Mucosa of descending colon (tissue), 3 donors: ENCODE data around the gene ADGRB2. TPM values are rescaled to one million over a fixed set of nuclear protein-coding genes. Genes with fewer than 3 reads are reported as not detected.

ENCODE experiments used
- ATAC-seq: fragments of 200-7000 bp; cut with Tn5 transposase; one replicate; pipeline ENCODE4 v1.9.1; 2020; ENCODE audit warnings: mild to moderate bottlenecking, moderate library complexity
- DNase-seq, 3 donors: peaks; one replicate each; pipeline ENCODE4 v3.0.0-alpha.2; 2020
- H3K36me3 ChIP-seq: fragments of 200-600 bp; one replicate; pipeline ENCODE4 v1.8.0; 2021; ENCODE audit warnings: low read depth, mild to moderate bottlenecking
- H3K4me1 ChIP-seq: fragments of 200-600 bp; one replicate; pipeline ENCODE4 v1.8.0; 2021; ENCODE audit warnings: low read depth, mild to moderate bottlenecking
- H3K4me3 ChIP-seq: fragments of 200-600 bp; one replicate; pipeline ENCODE4 v1.8.0; 2021; ENCODE audit warnings: mild to moderate bottlenecking
- H3K9me3 ChIP-seq: fragments of 200-600 bp; one replicate; pipeline ENCODE4 v1.8.0; 2021; ENCODE audit warnings: mild to moderate bottlenecking
- CTCF ChIP-seq: fragments of 200-600 bp; IDR thresholded peaks from one replicate; pipeline ENCODE4 v1.8.0; 2022; ENCODE audit warnings: antibody characterized with exemption, mild to moderate bottlenecking
- intact Hi-C, 2 donors: fragments of 100-400 bp; cut with DNase I in 1 of 2; cut with micrococcal nuclease in 1 of 2; formaldehyde crosslinking; loops; one replicate each; pipeline versions ENCODE4 v1.11.0 to v1.11.1; 2022; cut with DNase I, micrococcal nuclease
- total RNA-seq, 3 donors: library from RNA; stranded (reverse); fragmentation: NEBNext Ultra II Directional in 2 of 3; extraction: Animal tissue kit (Norgen Biotek cat#: 25700) in 2 of 3; gene quantifications; one replicate each; pipeline versions ENCODE4 v1.2.1 to v1.2.4, GENCODE V29; 2021 to 2023
- donor health status: DM: no; HTN: no; CAD: no; lungs with moderate emphysema.
- donor health status: DM: no; HTN: no; CAD: no.
- donor health status: DM: no; HTN: yes; CAD: no.

The ADGRB2 gene
- total RNA-seq, 3 donors from 2014 or later, result 0.55 to 3.8 (median 0.65) TPM

GRCh38 chr1:31703431-31704270, 60.5 kb downstream of the ADGRB2 start, which contains the start of gene COL16A1:
TSS of gene COL16A1 (minus strand) at chr1:31704017. CDS start at chr1:31702193, 1,824 bp downstream.
- H3K4me1 ChIP-seq, result peaks cover 15% of the 10 kb centered on the region
- DNase-seq (peak; percentile 47 to 77 (median 72)), ATAC-seq (peak; percentile 42)
- H3K36me3 ChIP-seq, result no peaks in the 10 kb centered on the region
- no peak within 1 kb of the TSS for H3K4me3 ChIP-seq
- TF ChIP-seq CTCF, result no peak
- no peaks in the 10 kb centered on the region for H3K9me3 ChIP-seq
- intact Hi-C loops, result no loop called here

GRCh38 chr1:31702836-31703404, 61.2 kb downstream of the ADGRB2 start:
- DNase-seq, result no peak

GRCh38 chr1:31701091-31701736, 62.9 kb downstream of the ADGRB2 start:
- intact Hi-C loops, result no loop called here
- H3K36me3 ChIP-seq, result no peaks in the 10 kb centered on the region
- TF ChIP-seq CTCF, result no peak
- DNase-seq (peak; percentile 64 to 78 (median 77)), ATAC-seq (peak; percentile 28)
- peaks cover 15% of the 10 kb centered on the region for H3K4me1 ChIP-seq
- no peaks in the 10 kb centered on the region for H3K9me3 ChIP-seq
- no peak overlapping the region for H3K4me3 ChIP-seq

More at GRCh38 chr1:31702836-31703404, 61.2 kb downstream of the ADGRB2 start:
- Histone ChIP-seq H3K4me1 (peaks cover 15% of the 10 kb centered on the region), H3K36me3 (no peaks in the 10 kb centered on the region), H3K9me3 (no peaks in the 10 kb centered on the region), H3K4me3 (no peak overlapping the region)
- ATAC-seq, result no peak
- no peak for TF ChIP-seq CTCF
- intact Hi-C loops, result no loop called here

GRCh38 chr1:31700468-31701090, 63.6 kb downstream of the ADGRB2 start:
- Histone ChIP-seq H3K9me3 (no peaks in the 10 kb centered on the region), H3K4me1 (peaks cover 15% of the 10 kb centered on the region), H3K36me3 (no peaks in the 10 kb centered on the region), H3K4me3 (no peak overlapping the region)
- ATAC-seq (no peak), DNase-seq (no peak)
- no peak for TF ChIP-seq CTCF
- intact Hi-C loops, result no loop called here

GRCh38 chr1:31699341-31699891, 64.7 kb downstream of the ADGRB2 start:
- peaks cover 5% of the 10 kb centered on the region for H3K4me1 ChIP-seq
- H3K9me3 ChIP-seq, result no peaks in the 10 kb centered on the region
- H3K36me3 ChIP-seq, result no peaks in the 10 kb centered on the region
- DNase-seq (peak in 1 of 3 donors; percentile 64), ATAC-seq (peak; percentile 31)
- no peak for TF ChIP-seq CTCF
- intact Hi-C loops, result no loop called here
- no peak overlapping the region for H3K4me3 ChIP-seq
